Endothelial cell of umbilical vein (primary cell): ENCODE data around the gene PTOV1. TPM values are rescaled to one million over a fixed set of nuclear protein-coding genes. Genes with fewer than 3 reads are reported as not detected.

ENCODE experiments used
- BruUV-seq: library from RNA; stranded (reverse); fragments of 400-500 nt; replicated peaks from 2 replicates; lab custom pipeline; 2021; lab: Mats Ljungman, UMichigan
- CTCF ChIA-PET: fragments of 300-600, 350-600 bp; sonication (Branson Sonifier 250); formaldehyde crosslinking; loops from one replicate; lab custom pipeline; 2021; ENCODE audit warnings: antibody characterized with exemption, inconsistent platforms; lab: Charles Lee
- POLR2A ChIA-PET: fragments of 300-600, 350-600 bp; sonication (Branson Sonifier 250); formaldehyde crosslinking; loops from one replicate; lab custom pipeline; 2021; ENCODE audit warnings: antibody characterized with exemption, inconsistent platforms; lab: Charles Lee
- DNase-seq: peaks from one replicate; pipeline ENCODE4 v3.0.0-alpha.2; 2011; ENCODE audit warnings: low read depth, low spot score
- FAIRE-seq: peaks from 2 replicates; lab custom pipeline; 2011; peaks lifted over from hg19 to GRCh38; lab: Jason Lieb, UNC
- H2AFZ ChIP-seq: 2 replicates; pipeline ENCODE4 v1.6.0; 2012; ENCODE audit warnings: low read depth, low read length, control low read depth, inconsistent platforms
- H3K27ac ChIP-seq: 2 replicates; pipeline ENCODE4 v1.5.1; 2011; ENCODE audit warnings: low read depth, mild to moderate bottlenecking, control low read depth, low read length, moderate library complexity; ENCODE audit not compliant: insufficient read depth
- H3K27me3 ChIP-seq, 2 experiments: 2 replicates each; pipeline versions ENCODE4 v1.6.0 to v1.6.1; 2011; ENCODE audit warnings: low read length in 2 of 2, mixed read lengths in 1 of 2; ENCODE audit not compliant: control insufficient read depth in 2 of 2, insufficient read depth in 2 of 2
- H3K36me3 ChIP-seq, 2 experiments: 2 replicates in 1 of 2; 3 replicates in 1 of 2; pipeline ENCODE4 v1.5.1; 2011; ENCODE audit warnings: low read length in 2 of 2, mild to moderate bottlenecking in 1 of 2, moderate library complexity in 1 of 2; ENCODE audit not compliant: control insufficient read depth in 2 of 2, insufficient read depth in 2 of 2; ENCODE audit errors: extremely low read depth in 1 of 2
- H3K4me1 ChIP-seq: 3 replicates; pipeline ENCODE4 v1.5.1; 2011; ENCODE audit warnings: mild to moderate bottlenecking, low read length; ENCODE audit not compliant: control insufficient read depth, insufficient read depth; ENCODE audit errors: extremely low read depth
- H3K4me2 ChIP-seq: 2 replicates; pipeline ENCODE4 v1.6.1; 2011; ENCODE audit warnings: low read length, control low read depth, mixed read lengths; ENCODE audit not compliant: insufficient read depth
- H3K4me3 ChIP-seq, 3 experiments: fragments of 200-600 bp in 1 of 3; sonication (generic), shearing (Covaris generic) in 1 of 3; replicated peaks in 1 of 3; 2 replicates each; pipeline ENCODE4 v1.5.1; 2011 to 2016; ENCODE audit warnings: control low read depth in 3 of 3, low read length in 3 of 3, mild to moderate bottlenecking in 2 of 3, inconsistent platforms in 1 of 3, low read depth in 1 of 3, moderate library complexity in 1 of 3; ENCODE audit not compliant: insufficient read depth in 1 of 3
- H3K79me2 ChIP-seq: 2 replicates; pipeline ENCODE4 v1.6.0; 2012; ENCODE audit warnings: low read length, inconsistent platforms; ENCODE audit not compliant: control insufficient read depth, insufficient read depth
- H3K9ac ChIP-seq: replicated peaks from 2 replicates; pipeline ENCODE3; 2011; ENCODE audit warnings: low read length, control low read depth; ENCODE audit not compliant: insufficient read depth; ENCODE audit errors: extremely low read depth
- H3K9me1 ChIP-seq: replicated peaks from 3 replicates; pipeline ENCODE4 v1.6.0; 2011; ENCODE audit warnings: mild to moderate bottlenecking, low read length; ENCODE audit not compliant: control insufficient read depth, insufficient read depth; ENCODE audit errors: extremely low read depth
- H3K9me3 ChIP-seq: replicated peaks from 2 replicates; pipeline ENCODE4 v1.5.1; 2012; ENCODE audit warnings: low read length, inconsistent platforms; ENCODE audit not compliant: control insufficient read depth, insufficient read depth
- H4K20me1 ChIP-seq: replicated peaks from 2 replicates; pipeline ENCODE3; 2011; ENCODE audit warnings: mild to moderate bottlenecking, low read length; ENCODE audit not compliant: control insufficient read depth, insufficient read depth; ENCODE audit errors: extremely low read depth
- EZH2 ChIP-seq: IDR thresholded peaks from 2 replicates; pipeline ENCODE4 v1.6.1; 2012; ENCODE audit warnings: borderline replicate concordance, low read depth, mild to moderate bottlenecking, moderate library complexity, low read length, inconsistent platforms; ENCODE audit not compliant: severe bottlenecking
- FOS ChIP-seq: IDR thresholded peaks from 2 replicates; pipeline ENCODE4 v1.6.1; 2011; ENCODE audit warnings: mild to moderate bottlenecking, low read length, moderate library complexity, borderline replicate concordance; ENCODE audit not compliant: insufficient read depth
- GATA2 ChIP-seq: IDR thresholded peaks from 2 replicates; pipeline ENCODE4 v1.7.0; 2011; ENCODE audit warnings: low read depth, mild to moderate bottlenecking, moderate library complexity, mixed read lengths, low read length; ENCODE audit not compliant: insufficient read length, insufficient read depth
- JUN ChIP-seq: IDR thresholded peaks from 2 replicates; pipeline ENCODE4 v1.6.1; 2011; ENCODE audit warnings: borderline replicate concordance, low read depth; ENCODE audit not compliant: insufficient read length, insufficient read depth
- MAX ChIP-seq: IDR thresholded peaks from 2 replicates; pipeline ENCODE4 v1.6.1; 2011; ENCODE audit not compliant: insufficient read depth, insufficient read length
- MYC ChIP-seq: IDR thresholded peaks from one replicate; pipeline ENCODE4 v1.6.1; 2011; ENCODE audit warnings: mild to moderate bottlenecking, low read depth, low read length
- POLR2A ChIP-seq: IDR thresholded peaks from 2 replicates; pipeline ENCODE4 v1.6.1; 2012; ENCODE audit warnings: low read depth, mild to moderate bottlenecking, control low read depth, low read length
- POLR2AphosphoS5 ChIP-seq: IDR thresholded peaks from 2 replicates; pipeline ENCODE4 v1.6.1; 2012; ENCODE audit warnings: low read depth, mild to moderate bottlenecking, control low read depth, low read length, moderate library complexity; ENCODE audit not compliant: insufficient read depth
- dilution Hi-C: fragments of 300-500 bp; cut with MboI; formaldehyde crosslinking; loops from one replicate; pipeline ENCODE4 v1.15.0; 2019; ENCODE audit warnings: low sequenced_read_pairs; ENCODE audit not compliant: extremely low pct_ligation_motif_present
- intact Hi-C: fragments of 100-400 bp; cut with micrococcal nuclease; formaldehyde crosslinking; loops from one replicate; pipeline ENCODE4 v1.10.0; 2022
- polyA plus RNA-seq, 4 experiments: library from polyadenylated mRNA; depleted of rRNA in 3 of 4; stranded (reverse) in 3 of 4; unstranded in 1 of 4; fragments of >200 nt; gene quantifications; 2 replicates each; pipeline versions ENCODE4 v1.2.1 to v1.2.3, GENCODE V29; 2011 to 2012; ENCODE audit warnings: missing spikeins in 1 of 4
- total RNA-seq: library from RNA; stranded (reverse); gene quantifications from 2 replicates; pipeline ENCODE4 v1.2.3, GENCODE V29; 2021
- TF ChIP-seq, protein P1 (sequence below), 2 donors: IDR thresholded peaks; 1 replicate in 1 of 2; 2 replicates in 1 of 2; pipeline ENCODE4 v1.5.1; 2011; ENCODE audit warnings: low read length in 2 of 2, mild to moderate bottlenecking in 2 of 2, moderate library complexity in 2 of 2, control low read depth in 1 of 2, inconsistent platforms in 1 of 2, low read depth in 1 of 2; ENCODE audit not compliant: insufficient read depth in 1 of 2; ENCODE audit errors: extremely low read depth in 1 of 2

PTOV1 gene
- total and polyA plus RNA-seq, 2 donors (not counting 3 experiments of a cell fraction or from before 2014, with no cell fraction given) = 116 to 184 TPM

DNA sequence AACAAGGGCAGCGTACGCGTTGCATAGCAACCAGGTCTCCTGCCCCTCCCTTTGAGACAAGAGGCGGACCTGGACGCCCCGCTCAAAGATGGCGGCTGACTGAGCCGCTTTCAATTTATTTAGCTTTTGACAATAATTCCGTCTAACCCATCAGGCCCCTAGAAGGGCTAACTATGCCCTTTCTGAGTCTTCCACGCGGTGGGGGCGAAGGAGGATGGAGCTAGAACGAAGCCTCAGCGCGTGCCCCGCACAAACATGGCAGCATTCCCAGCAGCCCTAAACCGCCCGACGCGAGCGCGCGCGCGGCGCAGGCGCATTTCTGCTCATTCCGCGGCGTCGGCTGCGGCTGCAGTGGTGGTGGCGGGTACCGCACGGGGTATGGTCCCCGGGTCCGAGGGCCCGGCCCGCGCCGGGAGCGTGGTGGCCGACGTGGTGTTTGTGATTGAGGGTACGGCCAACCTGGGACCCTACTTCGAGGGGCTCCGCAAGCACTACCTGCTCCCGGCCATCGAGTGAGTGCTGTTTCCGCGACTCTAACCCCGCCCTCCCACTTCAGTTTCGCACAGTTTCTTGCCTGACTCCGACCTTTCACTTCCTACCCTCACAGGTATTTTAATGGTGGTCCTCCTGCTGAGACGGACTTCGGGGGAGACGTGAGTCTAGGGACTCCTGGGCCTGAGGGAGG lies 32.9 kb upstream of the PTOV1 start, which contains the start of gene MED25:
TSS of gene MED25 (plus strand) at position 326 of the 685 bp plus-strand sequence. CDS start at position 379, 53 bp downstream.
- H3K27me3 ChIP-seq = no peaks in the 10 kb centered on the region
- dilution Hi-C loops (no loop called here), intact Hi-C loops (loop anchor here (1.0 kb wide), 2 partner anchors 32 to 52 kb away; no protein-coding TSS in a partner anchor)
- peak within 1 kb of the TSS; percentile 93 for H2AFZ ChIP-seq
- H3K4me2 ChIP-seq = peak within 1 kb of the TSS; percentile 95
- TF ChIP-seq JUN (no peak), EZH2 (no peak), POLR2AphosphoS5 (peak; percentile 79), MAX (no peak), POLR2A (peak; percentile 75), FOS (no peak), GATA2 (no peak), MYC (no peak)
- TF ChIP-seq, protein P1, sequence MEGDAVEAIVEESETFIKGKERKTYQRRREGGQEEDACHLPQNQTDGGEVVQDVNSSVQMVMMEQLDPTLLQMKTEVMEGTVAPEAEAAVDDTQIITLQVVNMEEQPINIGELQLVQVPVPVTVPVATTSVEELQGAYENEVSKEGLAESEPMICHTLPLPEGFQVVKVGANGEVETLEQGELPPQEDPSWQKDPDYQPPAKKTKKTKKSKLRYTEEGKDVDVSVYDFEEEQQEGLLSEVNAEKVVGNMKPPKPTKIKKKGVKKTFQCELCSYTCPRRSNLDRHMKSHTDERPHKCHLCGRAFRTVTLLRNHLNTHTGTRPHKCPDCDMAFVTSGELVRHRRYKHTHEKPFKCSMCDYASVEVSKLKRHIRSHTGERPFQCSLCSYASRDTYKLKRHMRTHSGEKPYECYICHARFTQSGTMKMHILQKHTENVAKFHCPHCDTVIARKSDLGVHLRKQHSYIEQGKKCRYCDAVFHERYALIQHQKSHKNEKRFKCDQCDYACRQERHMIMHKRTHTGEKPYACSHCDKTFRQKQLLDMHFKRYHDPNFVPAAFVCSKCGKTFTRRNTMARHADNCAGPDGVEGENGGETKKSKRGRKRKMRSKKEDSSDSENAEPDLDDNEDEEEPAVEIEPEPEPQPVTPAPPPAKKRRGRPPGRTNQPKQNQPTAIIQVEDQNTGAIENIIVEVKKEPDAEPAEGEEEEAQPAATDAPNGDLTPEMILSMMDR (IDR thresholded peaks at IDR 0.05; ENCODE audit: extremely low read depth in 1 of 2, insufficient read depth in 1 of 2, low read depth in 1 of 2, low read length in 2 of 2) = peak in 1 of 2 donors; percentile 14
- H3K36me3 ChIP-seq = peaks cover 0 to 2% of the 10 kb centered on the region in 2 experiments
- ChIA-PET CTCF (interaction anchor here (1.8 kb wide), 1 partner anchor 32 kb away, joined by 6 read pairs; no protein-coding TSS in a partner anchor), POLR2A (no interaction called here)
- DNase-seq = peak; percentile 93
- H3K9ac ChIP-seq = peak within 1 kb of the TSS; percentile 91
- peak within 1 kb of the TSS; percentile 89 for H3K27ac ChIP-seq
- H3K4me1 ChIP-seq = peaks cover 19% of the 10 kb centered on the region
- no peaks in the 10 kb centered on the region for H3K9me3 ChIP-seq
- H3K9me1 ChIP-seq = no peaks in the 10 kb centered on the region
- peak; percentile 91 for FAIRE-seq
- peaks cover 21% of the 10 kb centered on the region for H3K79me2 ChIP-seq
- H3K4me3 ChIP-seq = peak within 1 kb of the TSS; percentile 83 to 95 (median 90)
- H4K20me1 ChIP-seq = no peaks in the 10 kb centered on the region
- BruUV-seq = no TSS peak
